ENCODE results near the gene ZFHX3.

Gene ZFHX3

DNA sequence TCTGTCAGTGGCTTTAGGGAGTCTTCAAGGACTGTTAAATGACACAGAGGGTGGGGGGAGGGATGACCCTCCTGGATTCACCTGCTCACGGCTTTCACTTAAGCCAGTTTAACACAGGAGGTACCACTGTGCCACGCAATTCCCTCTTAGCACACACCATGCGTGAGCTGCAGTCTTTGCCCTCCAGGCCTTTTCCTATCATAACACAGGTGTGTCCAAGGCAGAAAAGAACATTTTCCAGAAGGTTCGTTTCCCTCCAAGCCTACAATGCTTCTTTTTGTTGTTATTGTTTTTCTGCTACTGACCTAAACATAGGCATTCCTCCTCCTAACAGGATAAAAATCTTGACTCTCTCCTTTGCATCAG lies 1.1 kb downstream of the ZFHX3 start:
- H3K27ac ChIP-seq: peak overlapping the region; percentile 97
- TF ChIP-seq ZFX (IDR thresholded peaks at IDR 0.05): no peak
- TF ChIP-seq, protein P1, sequence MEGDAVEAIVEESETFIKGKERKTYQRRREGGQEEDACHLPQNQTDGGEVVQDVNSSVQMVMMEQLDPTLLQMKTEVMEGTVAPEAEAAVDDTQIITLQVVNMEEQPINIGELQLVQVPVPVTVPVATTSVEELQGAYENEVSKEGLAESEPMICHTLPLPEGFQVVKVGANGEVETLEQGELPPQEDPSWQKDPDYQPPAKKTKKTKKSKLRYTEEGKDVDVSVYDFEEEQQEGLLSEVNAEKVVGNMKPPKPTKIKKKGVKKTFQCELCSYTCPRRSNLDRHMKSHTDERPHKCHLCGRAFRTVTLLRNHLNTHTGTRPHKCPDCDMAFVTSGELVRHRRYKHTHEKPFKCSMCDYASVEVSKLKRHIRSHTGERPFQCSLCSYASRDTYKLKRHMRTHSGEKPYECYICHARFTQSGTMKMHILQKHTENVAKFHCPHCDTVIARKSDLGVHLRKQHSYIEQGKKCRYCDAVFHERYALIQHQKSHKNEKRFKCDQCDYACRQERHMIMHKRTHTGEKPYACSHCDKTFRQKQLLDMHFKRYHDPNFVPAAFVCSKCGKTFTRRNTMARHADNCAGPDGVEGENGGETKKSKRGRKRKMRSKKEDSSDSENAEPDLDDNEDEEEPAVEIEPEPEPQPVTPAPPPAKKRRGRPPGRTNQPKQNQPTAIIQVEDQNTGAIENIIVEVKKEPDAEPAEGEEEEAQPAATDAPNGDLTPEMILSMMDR (conservative IDR thresholded peaks at IDR 0.05): no peak

DNA sequence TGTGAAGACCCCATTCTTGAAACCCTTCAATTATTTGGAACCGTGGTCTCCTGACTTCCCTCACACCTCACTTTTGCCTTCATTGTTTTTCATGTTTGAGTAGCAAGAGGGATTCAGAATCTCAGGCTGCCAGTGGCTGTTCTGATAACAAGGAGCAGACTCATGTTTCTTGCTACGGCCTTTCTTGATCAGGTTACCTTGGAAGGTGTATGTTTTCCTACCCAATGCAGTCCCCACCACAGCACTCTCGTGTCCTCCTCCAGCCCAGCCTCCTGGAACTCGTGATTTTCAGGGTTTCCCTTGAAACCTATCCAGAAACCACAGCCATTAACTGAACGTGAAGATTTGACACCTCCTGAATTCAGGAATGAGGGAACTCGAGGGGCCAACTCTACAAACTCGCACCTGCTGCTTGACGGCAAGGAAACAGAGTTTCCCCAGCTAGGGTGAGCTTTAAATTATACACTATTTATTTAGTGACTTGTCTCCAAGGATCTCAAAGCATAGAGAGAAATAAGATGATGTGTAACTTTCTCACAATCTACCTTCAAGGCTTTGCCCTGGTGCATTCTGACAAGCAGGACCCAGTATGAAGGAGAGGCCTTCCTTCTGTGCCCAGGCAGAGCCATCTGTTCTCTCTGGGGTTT lies 1.6 kb downstream of the ZFHX3 start:
- no peak for TF ChIP-seq ZFX (IDR thresholded peaks at IDR 0.05)
- TF ChIP-seq, protein P1 (conservative IDR thresholded peaks at IDR 0.05): no peak
- H3K27ac ChIP-seq: peak overlapping the region; percentile 97

DNA sequence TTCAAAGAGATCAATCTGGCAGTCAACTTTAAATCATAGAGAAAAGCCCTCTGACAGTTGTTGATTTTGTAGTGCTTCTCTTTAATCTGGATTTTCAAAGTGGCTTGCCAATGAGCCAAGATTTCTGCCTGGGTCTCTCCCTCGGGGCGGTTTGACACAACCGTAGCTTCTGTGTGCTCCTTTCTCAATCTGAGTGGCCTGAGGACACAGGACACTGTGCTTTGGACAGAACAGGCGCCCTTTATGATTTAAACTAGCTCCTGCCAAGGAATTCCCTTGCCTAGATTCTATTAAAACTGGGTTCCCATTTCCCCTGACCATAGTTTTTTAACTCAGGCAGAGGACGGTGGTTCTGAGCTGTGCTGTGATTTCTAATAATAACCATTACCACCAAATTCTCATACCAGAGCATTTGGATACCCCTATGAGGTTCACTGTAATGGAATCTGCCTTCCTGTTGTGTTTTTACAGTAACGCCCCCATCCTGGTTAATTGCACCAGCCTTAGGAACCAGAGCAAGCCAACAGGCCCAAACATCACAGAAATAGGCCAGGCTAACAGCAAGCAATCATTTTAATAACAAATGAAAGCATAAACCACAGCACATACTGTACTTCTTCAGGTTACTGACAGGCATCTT lies 4.0 kb downstream of the ZFHX3 start:
- H3K27ac ChIP-seq: peak overlapping the region; percentile 60

DNA sequence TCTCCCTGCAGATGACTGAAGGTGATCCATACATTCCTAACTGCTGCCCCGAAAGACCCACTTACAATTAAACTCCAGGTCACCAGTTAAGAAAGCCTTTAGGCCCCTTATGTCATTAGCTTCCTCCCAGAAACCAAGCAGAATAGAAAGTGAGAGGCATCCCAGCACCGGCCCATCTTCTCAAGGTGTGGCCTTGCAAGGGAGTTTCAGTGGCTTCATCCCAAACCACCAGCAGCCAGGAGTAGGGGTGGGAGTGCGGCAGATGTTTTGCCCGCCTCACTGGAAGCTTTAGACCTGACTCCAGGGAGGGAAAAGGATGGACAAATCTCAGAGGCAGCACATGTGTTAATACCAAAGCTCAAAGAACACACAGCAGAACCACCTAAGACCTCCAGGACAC lies 5.1 kb downstream of the ZFHX3 start:
- peak overlapping the region; percentile 60; the same call in 1 of the 2 replicates for H3K27ac ChIP-seq
- no peak for TF ChIP-seq ZFX (IDR thresholded peaks at IDR 0.05)
- TF ChIP-seq, protein P1 (conservative IDR thresholded peaks at IDR 0.05): no peak

More for the DNA sequence above, 4.0 kb downstream of the ZFHX3 start:
- no peak for TF ChIP-seq ZFX (IDR thresholded peaks at IDR 0.05)
- TF ChIP-seq, protein P1 (conservative IDR thresholded peaks at IDR 0.05): no peak

DNA sequence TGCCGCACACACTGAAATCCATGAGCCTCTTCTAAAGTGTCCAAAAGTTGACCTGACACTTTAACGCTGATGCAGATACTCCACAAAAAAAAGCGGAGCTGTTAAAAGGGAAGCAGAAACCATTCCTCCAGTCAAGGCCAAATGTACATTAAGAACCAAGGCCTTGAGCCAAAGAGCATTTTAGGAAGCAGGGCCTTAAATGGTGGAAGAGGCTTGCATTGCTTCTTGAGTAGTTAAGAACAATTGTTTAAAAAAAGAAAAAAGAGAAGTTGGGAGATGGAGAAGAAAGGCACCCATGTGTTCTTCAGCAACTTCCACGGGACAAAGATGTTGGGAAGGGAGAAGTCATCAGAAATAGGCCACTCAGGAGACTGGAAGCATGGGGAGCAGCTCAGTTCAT lies 6.3 kb downstream of the ZFHX3 start:
- TF ChIP-seq, protein P1 (conservative IDR thresholded peaks at IDR 0.05): no peak
- no peak for TF ChIP-seq ZFX (IDR thresholded peaks at IDR 0.05)

DNA sequence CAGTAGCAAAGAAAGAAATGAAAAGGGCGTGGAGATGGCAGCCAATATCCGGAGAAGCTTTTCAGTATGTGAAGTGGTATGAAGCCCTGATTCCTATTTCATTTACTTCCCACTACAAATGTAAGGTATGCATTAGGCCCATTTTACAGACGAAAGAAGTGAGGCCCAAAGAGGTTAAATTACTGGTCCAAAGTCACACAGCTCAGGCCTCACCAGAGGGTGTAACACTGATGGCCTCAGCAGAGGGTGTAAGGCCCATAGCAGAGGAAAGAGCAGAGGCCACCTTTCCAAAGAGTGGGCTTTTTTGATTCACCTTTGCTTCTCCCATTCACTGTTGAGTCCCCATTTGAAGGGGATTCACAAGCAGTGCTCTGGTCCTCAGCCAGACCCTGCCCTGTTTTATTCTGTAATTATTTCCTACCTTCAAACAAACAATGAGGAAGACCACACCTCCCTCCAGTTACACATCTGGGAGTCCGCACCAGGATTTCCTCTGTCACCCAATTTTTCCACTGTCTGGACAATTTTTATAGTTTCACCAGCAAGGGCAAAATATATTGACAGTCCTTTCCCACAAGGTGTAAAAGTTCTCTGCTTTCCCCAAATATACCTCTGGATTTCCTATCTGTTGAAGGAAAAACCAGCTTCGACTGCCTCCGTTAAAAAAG lies 7.1 kb downstream of the ZFHX3 start:
- TF ChIP-seq, protein P1 (conservative IDR thresholded peaks at IDR 0.05): no peak
- TF ChIP-seq ZFX (IDR thresholded peaks at IDR 0.05): no peak
- H3K27ac ChIP-seq: no peak overlapping the region

More for the DNA sequence above, 6.3 kb downstream of the ZFHX3 start:
- no peak overlapping the region for H3K27ac ChIP-seq

DNA sequence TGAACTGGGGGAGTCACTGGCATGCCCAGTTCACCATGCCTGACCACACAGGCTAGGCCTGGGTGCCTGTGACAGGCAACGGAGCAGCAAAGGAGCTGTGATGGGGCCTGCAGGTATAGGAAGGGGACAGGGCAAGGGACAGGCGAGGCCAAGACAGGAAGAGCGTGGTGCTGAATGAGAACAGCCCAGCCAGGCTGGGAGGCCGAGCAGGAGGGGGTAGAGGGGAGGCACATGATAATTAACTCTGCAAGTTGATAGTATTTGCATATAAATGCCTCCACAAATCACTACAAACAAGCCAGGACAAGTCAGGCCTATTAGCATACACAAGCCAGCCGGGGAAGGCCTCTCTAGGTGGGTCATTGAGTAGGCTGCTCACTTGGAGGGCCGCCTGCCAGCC lies 7.8 kb downstream of the ZFHX3 start:
- H3K27ac ChIP-seq: no peak overlapping the region
- no peak for TF ChIP-seq ZFX (IDR thresholded peaks at IDR 0.05)
- TF ChIP-seq, protein P1 (conservative IDR thresholded peaks at IDR 0.05): no peak

All from C4-2B (cell line).